HCT116 (cell line): Measurements from ENCODE around the gene CGNL1. TPM values are rescaled to one million over a fixed set of nuclear protein-coding genes. Genes with fewer than 3 reads are reported as not detected.

Experiments
- ATAC-seq: fragments of 200-7000 bp; cut with Tn5 transposase; 2 replicates; pipeline ENCODE4 v1.9.1; 2020; ENCODE audit warnings: mild to moderate bottlenecking, moderate library complexity
- BruUV-seq: library from RNA; stranded (reverse); fragments of 400-500 nt; replicated peaks from 2 replicates; lab custom pipeline; 2021; lab: Mats Ljungman, UMichigan
- CTCF ChIA-PET: fragments of 300-600 bp; sonication (Branson Sonifier 250); formaldehyde crosslinking; loops from one replicate; lab custom pipeline; 2021; ENCODE audit warnings: antibody characterized with exemption; lab: Charles Lee
- POLR2A ChIA-PET: fragments of 300-600, 350-600 bp; sonication (Branson Sonifier 250); formaldehyde crosslinking; loops from one replicate; lab custom pipeline; 2021; ENCODE audit warnings: antibody characterized with exemption; lab: Charles Lee
- RAD21 ChIA-PET, 2 experiments: fragments of 300-600 bp; sonication (Branson Sonifier 250); formaldehyde crosslinking; loops; one replicate each; lab custom pipeline; 2023; ENCODE audit warnings: low total read pairs in 2 of 2; ENCODE audit not compliant: uncharacterized antibody in 2 of 2, unreplicated experiment in 2 of 2, low non-redundant PET in 1 of 2; lab: Charles Lee
- DNase-seq: peaks from one replicate; pipeline ENCODE4 v3.0.0-alpha.2; 2010; ENCODE audit warnings: low read depth, low spot score
- H2AFZ ChIP-seq: fragments of 200-600 bp; shearing (Covaris generic), sonication (generic); 2 replicates; pipeline ENCODE4 v1.6.1; 2017; ENCODE audit warnings: low read depth, mixed run types, mixed read lengths, antibody characterized with exemption, low read length; ENCODE audit not compliant: poor library complexity, severe bottlenecking
- H3K27ac ChIP-seq: 2 replicates; pipeline ENCODE4 v1.5.1; 2012; ENCODE audit warnings: low read depth, low read length
- H3K27me3 ChIP-seq: fragments of 200-600 bp; sonication (generic); 2 replicates; pipeline ENCODE4 v1.6.1; 2016; ENCODE audit warnings: mixed run types, low read length, mixed read lengths; ENCODE audit not compliant: insufficient read depth
- H3K36me3 ChIP-seq, 2 experiments: fragments of 200-500 bp in 1 of 2; fragments of 200-600 bp in 1 of 2; sonication (Bioruptor generic) in 1 of 2; sonication (generic) in 1 of 2; 2 replicates each; pipeline versions ENCODE4 v1.5.1 to v1.6.1; 2014 to 2016; ENCODE audit warnings: low read length in 2 of 2, inconsistent platforms in 1 of 2, mixed read lengths in 1 of 2, mixed run types in 1 of 2; ENCODE audit not compliant: insufficient read depth in 2 of 2, control insufficient read depth in 1 of 2
- H3K4me1 ChIP-seq, 2 experiments: fragments of 200-600 bp in 1 of 2; sonication (generic) in 1 of 2; 2 replicates each; pipeline versions ENCODE4 v1.5.1 to v1.6.1; 2012 to 2017; ENCODE audit warnings: low read length in 2 of 2, inconsistent platforms in 1 of 2, mild to moderate bottlenecking in 1 of 2, mixed read lengths in 1 of 2, mixed run types in 1 of 2, moderate library complexity in 1 of 2; ENCODE audit not compliant: insufficient read depth in 2 of 2, control insufficient read depth in 1 of 2
- H3K4me2 ChIP-seq: fragments of 200-600 bp; sonication (generic); 2 replicates; pipeline ENCODE4 v1.6.1; 2017; ENCODE audit warnings: mixed run types, low read length, mixed read lengths
- H3K4me3 ChIP-seq, 2 experiments: fragments of 200-600 bp in 1 of 2; sonication (generic) in 1 of 2; replicated peaks in 1 of 2; 2 replicates each; pipeline ENCODE4 v1.5.1; 2011 to 2016; ENCODE audit warnings: low read length in 2 of 2, control low read depth in 1 of 2, low read depth in 1 of 2, mild to moderate bottlenecking in 1 of 2, mixed read lengths in 1 of 2, mixed run types in 1 of 2
- H3K79me2 ChIP-seq: fragments of 200-600 bp; sonication (generic); 2 replicates; pipeline ENCODE4 v1.6.1; 2017; ENCODE audit warnings: mild to moderate bottlenecking, mixed run types, low read length, moderate library complexity, mixed read lengths; ENCODE audit not compliant: insufficient read depth
- H3K9ac ChIP-seq: fragments of 200-600 bp; sonication (generic); 2 replicates; pipeline ENCODE4 v1.6.1; 2016; ENCODE audit warnings: low read length, mixed read lengths
- H3K9me2 ChIP-seq: fragments of 200-600 bp; sonication (generic), shearing (Covaris generic); 2 replicates; pipeline ENCODE4 v1.6.1; 2017; ENCODE audit warnings: mixed run types, mild to moderate bottlenecking, moderate library complexity; ENCODE audit not compliant: insufficient read depth
- H3K9me3 ChIP-seq, 2 experiments: fragments of 200-500 bp in 1 of 2; fragments of 200-600 bp in 1 of 2; sonication (Bioruptor generic) in 1 of 2; sonication (generic) in 1 of 2; 2 replicates each; pipeline ENCODE4 v1.6.1; 2014 to 2017; ENCODE audit warnings: low read length in 2 of 2, mixed read lengths in 2 of 2, inconsistent platforms in 1 of 2, low read depth in 1 of 2, mild to moderate bottlenecking in 1 of 2, mixed run types in 1 of 2, moderate library complexity in 1 of 2; ENCODE audit not compliant: control insufficient read depth in 1 of 2, insufficient read depth in 1 of 2
- H4K20me1 ChIP-seq: fragments of 200-600 bp; sonication (generic), shearing (Covaris generic); 2 replicates; pipeline ENCODE4 v1.6.1; 2017; ENCODE audit warnings: mixed run types, mild to moderate bottlenecking, moderate library complexity; ENCODE audit not compliant: insufficient read depth
- CBX3 ChIP-seq: IDR thresholded peaks from 2 replicates; pipeline ENCODE4 v1.6.1; 2012; ENCODE audit warnings: low read depth
- EGR1 ChIP-seq: IDR thresholded peaks from 2 replicates; pipeline ENCODE4 v1.6.1; 2012; ENCODE audit warnings: low read depth
- ELF1 ChIP-seq: IDR thresholded peaks from 2 replicates; pipeline ENCODE4 v1.6.1; 2012; ENCODE audit warnings: low read depth, borderline replicate concordance
- EZH2 ChIP-seq: fragments of 200-600 bp; sonication (generic); IDR thresholded peaks from 2 replicates; pipeline ENCODE4 v1.6.1; 2017; ENCODE audit warnings: antibody characterized with exemption, mixed run types
- EZH2phosphoT487 ChIP-seq: fragments of 200-600 bp; IDR thresholded peaks from 2 replicates; pipeline ENCODE4 v1.6.1; 2018; ENCODE audit warnings: antibody characterized with exemption, borderline replicate concordance
- FOSL1 ChIP-seq: IDR thresholded peaks from 2 replicates; pipeline ENCODE4 v1.6.1; 2012; ENCODE audit warnings: low read depth
- JUND ChIP-seq: IDR thresholded peaks from 2 replicates; pipeline ENCODE4 v1.6.1; 2012
- POLR2A ChIP-seq: IDR thresholded peaks from 2 replicates; pipeline ENCODE4 v1.7.0; 2011; ENCODE audit warnings: borderline replicate concordance; ENCODE audit not compliant: insufficient read depth, insufficient read length; ENCODE audit errors: extremely low read depth
- POLR2AphosphoS5 ChIP-seq: IDR thresholded peaks from 2 replicates; pipeline ENCODE4 v1.6.1; 2011; ENCODE audit warnings: mild to moderate bottlenecking, low read depth, low read length, moderate library complexity
- RAD21 ChIP-seq: IDR thresholded peaks from 2 replicates; pipeline ENCODE4 v1.6.1; 2012; ENCODE audit warnings: low read depth, mild to moderate bottlenecking
- REST ChIP-seq: IDR thresholded peaks from 2 replicates; pipeline ENCODE4 v1.6.1; 2012; ENCODE audit warnings: low read depth
- SIN3A ChIP-seq: IDR thresholded peaks from 2 replicates; pipeline ENCODE4 v1.6.1; 2012; ENCODE audit warnings: low read depth
- SP1 ChIP-seq: IDR thresholded peaks from 2 replicates; pipeline ENCODE4 v1.6.1; 2012; ENCODE audit warnings: low read depth
- SRF ChIP-seq: IDR thresholded peaks from 2 replicates; pipeline ENCODE4 v1.6.1; 2012; ENCODE audit warnings: low read depth
- TCF7L2 ChIP-seq: IDR thresholded peaks from 2 replicates; pipeline ENCODE4 v1.7.0; 2011; ENCODE audit warnings: borderline replicate concordance, inconsistent platforms; ENCODE audit not compliant: insufficient read depth, insufficient read length; ENCODE audit errors: extremely low read depth
- YY1 ChIP-seq: IDR thresholded peaks from 2 replicates; pipeline ENCODE4 v1.6.1; 2011; ENCODE audit warnings: low read length, low read depth, moderate library complexity, mild to moderate bottlenecking; ENCODE audit not compliant: insufficient replicate concordance; ENCODE audit errors: extremely low read depth
- ZNF274 ChIP-seq: fragments of 200-500 bp; sonication (Bioruptor generic); IDR thresholded peaks from 2 replicates; pipeline ENCODE4 v1.6.1; 2014; ENCODE audit warnings: mild to moderate bottlenecking, low read depth, low read length, inconsistent platforms
- intact Hi-C: fragments of 100-400 bp; cut with micrococcal nuclease; formaldehyde crosslinking; loops from 2 replicates; pipeline ENCODE4 v1.10.0; 2022
- total RNA-seq: library from RNA; stranded (reverse); gene quantifications from one replicate; pipeline ENCODE4 v1.2.1, GENCODE V29; 2021; ENCODE audit not compliant: unreplicated experiment
- TF ChIP-seq, protein P1 (sequence below): IDR thresholded peaks from 2 replicates; pipeline ENCODE4 v1.6.1; 2012

CGNL1 gene
- total RNA-seq, 1 experiment from 2014 or later = 2.2 TPM

GRCh38 chr15:57462381-57462780 lies 86.1 kb downstream of the CGNL1 start:
- no peak overlapping the region for H3K4me2 ChIP-seq
- ChIA-PET CTCF (no interaction called here), POLR2A (interaction anchor here (0.5 kb wide), 1 partner anchor 99 kb away, joined by 3 read pairs; no protein-coding TSS in a partner anchor), RAD21 (no interaction called here)
- no TSS peak for BruUV-seq
- no peaks in the 10 kb centered on the region for H3K36me3 ChIP-seq
- TF ChIP-seq EGR1 (no peak), ELF1 (no peak), FOSL1 (no peak)
- no peaks in the 10 kb centered on the region for H4K20me1 ChIP-seq
- H3K27ac ChIP-seq = no peak overlapping the region
- no peak overlapping the region for H3K4me3 ChIP-seq
- intact Hi-C loops = no loop called here
- H3K9me2 ChIP-seq = no peaks in the 10 kb centered on the region
- no peak overlapping the region for H2AFZ ChIP-seq
- ATAC-seq (no peak), DNase-seq (no peak)
- no peaks in the 10 kb centered on the region for H3K9me3 ChIP-seq
- H3K79me2 ChIP-seq = no peaks in the 10 kb centered on the region
- no peak overlapping the region for H3K9ac ChIP-seq
- H3K27me3 ChIP-seq = no peaks in the 10 kb centered on the region
- no peaks in the 10 kb centered on the region for H3K4me1 ChIP-seq

- DNase-seq (no peak), ATAC-seq (no peak)
- ChIA-PET CTCF (no interaction called here), RAD21 (no interaction called here), POLR2A (no interaction called here)
- Histone ChIP-seq H3K4me3 (no peak overlapping the region), H3K9ac (no peak overlapping the region), H4K20me1 (no peaks in the 10 kb centered on the region), H3K4me2 (no peak overlapping the region), H2AFZ (no peak overlapping the region), H3K36me3 (no peaks in the 10 kb centered on the region), H3K27me3 (no peaks in the 10 kb centered on the region), H3K4me1 (no peaks in the 10 kb centered on the region), H3K9me2 (no peaks in the 10 kb centered on the region), H3K9me3 (no peaks in the 10 kb centered on the region), H3K27ac (no peak overlapping the region), H3K79me2 (no peaks in the 10 kb centered on the region)
- intact Hi-C loops = no loop called here
- BruUV-seq = no TSS peak
- TF ChIP-seq POLR2AphosphoS5 (no peak), RAD21 (no peak), TCF7L2 (no peak), ELF1 (no peak), POLR2A (no peak), REST (no peak), EZH2phosphoT487 (no peak), JUND (no peak), YY1 (no peak), SIN3A (no peak), ZNF274 (no peak), EZH2 (no peak), SP1 (no peak), CBX3 (no peak), SRF (no peak)
- TF ChIP-seq, protein P1, sequence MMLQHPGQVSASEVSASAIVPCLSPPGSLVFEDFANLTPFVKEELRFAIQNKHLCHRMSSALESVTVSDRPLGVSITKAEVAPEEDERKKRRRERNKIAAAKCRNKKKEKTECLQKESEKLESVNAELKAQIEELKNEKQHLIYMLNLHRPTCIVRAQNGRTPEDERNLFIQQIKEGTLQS = no peak
Observed at GRCh38 chr15:57463360-57463759, 87.1 kb downstream of the CGNL1 start.
